ENCODE data around the gene BCL6.
"Not testable (repeated sequence)": the region's sequence is repeated elsewhere in the genome, so short reads cannot be mapped to it uniquely, and the experiment has no call there.

Gene BCL6

GRCh38 chr3:187709155-187709554 lies 36.1 kb downstream of the BCL6 start:
- DNase-seq = no peak

GRCh38 chr3:187708696-187709095 lies 36.6 kb downstream of the BCL6 start:
- DNase-seq = no peak

- DNase-seq = no peak
Observed at GRCh38 chr3:187706971-187707370, 38.3 kb downstream of the BCL6 start.

GRCh38 chr3:187705164-187705563 lies 40.1 kb downstream of the BCL6 start:
- DNase-seq = no peak

DNA sequence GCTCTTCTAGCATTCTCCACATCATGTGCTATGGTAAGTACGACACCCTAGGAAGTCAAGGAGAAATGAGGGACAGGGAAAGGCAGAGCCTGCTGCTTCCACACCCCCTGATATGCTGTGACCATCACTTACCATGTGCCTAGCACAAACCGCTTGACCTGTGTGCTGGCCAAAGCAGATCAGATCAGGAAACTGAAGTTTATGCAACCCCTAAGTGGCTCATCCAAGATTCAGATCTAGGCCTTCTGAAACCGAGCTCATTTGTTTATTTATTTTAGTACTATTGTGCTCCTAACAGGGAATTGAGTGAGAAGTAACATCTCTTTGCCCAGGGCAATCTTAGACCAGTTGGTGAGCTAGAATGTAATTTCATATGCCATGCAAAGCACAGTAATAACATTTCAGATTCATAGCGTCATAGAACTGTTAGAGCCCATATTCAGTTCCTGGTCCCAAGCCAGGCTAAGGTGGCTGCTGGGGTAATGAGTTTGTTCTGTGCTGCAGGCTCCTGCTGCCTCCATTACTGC lies 42.7 kb downstream of the BCL6 start, which contains the start of gene RTP2:
RTP2 (minus strand) TSS at position 51 of the 527 bp plus-strand sequence. CDS start 429 bp downstream, outside the sequence.
- DNase-seq = no peak

DNA sequence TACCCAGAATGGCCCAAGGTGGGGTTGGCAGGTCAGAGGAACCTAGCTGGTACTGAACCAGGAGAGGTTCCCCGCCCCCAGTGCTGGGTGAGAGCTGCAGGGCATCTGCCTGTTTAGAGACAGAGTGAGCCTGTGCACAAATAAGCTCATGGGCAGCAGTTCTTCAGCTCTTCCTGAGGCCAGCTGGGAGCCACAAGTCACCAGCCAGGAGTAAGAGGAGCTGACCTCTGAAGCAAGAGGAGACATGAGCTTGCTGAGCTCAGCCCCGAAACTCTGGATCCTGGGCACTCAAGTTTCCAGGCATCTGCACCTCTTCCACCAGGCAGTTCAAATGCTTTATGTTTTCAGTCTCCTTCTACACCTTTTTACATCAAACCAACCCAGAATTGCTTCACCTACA lies 45.0 kb downstream of the BCL6 start:
- no peak for DNase-seq

DNA sequence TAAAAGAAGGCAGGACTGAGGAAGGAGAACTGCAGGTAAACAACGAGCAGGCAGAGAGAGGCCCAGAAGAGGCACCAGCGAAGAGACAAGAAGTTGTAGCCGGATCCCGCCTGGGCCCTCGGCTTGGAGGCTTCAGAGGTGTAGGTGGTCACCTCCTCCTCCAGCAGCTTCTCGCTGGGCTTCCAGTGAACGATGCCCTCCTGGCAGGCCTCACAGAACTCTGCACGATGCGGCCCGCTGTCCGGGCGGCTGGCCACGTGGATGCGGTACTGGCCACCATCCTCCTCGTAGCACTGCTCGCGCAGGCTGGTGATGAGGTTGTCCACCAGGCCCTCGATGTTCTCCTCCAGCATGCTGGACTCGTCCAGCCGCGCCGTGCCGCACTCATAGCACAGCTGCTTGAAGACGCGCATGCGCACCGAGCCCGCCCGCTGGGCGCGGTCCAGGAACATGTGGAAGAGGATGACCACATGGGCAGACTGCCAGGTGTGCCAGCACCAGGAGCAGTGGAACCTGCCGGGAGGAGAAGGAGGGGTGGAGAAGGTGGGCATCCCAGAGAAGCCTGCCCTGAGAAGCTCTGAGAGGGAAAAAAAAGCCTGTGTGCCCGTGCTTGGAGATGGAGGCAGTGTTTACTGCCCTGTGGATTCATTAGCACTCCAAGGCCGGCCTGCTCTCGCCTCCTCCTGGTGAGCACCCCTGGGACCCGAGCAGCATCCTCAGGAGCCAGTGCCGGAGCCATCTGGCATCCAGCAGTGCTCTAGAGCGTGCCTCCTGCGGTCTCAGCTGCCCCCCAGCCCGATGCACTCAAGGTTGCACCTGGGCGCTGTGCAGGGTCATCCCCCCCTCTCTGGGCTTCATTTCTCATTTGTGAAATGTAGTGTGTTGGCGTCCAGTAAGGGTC lies 46.5 kb downstream of the BCL6 start:
- no peak for DNase-seq

- DNase-seq = no peak
Observed at GRCh38 chr3:187696021-187696420, 49.2 kb downstream of the BCL6 start.

- no peak for DNase-seq
Observed at GRCh38 chr3:187695449-187695848, 49.8 kb downstream of the BCL6 start.

- peak; percentile 50 for DNase-seq
Observed at GRCh38 chr3:187694801-187695200, 50.5 kb downstream of the BCL6 start.

DNA sequence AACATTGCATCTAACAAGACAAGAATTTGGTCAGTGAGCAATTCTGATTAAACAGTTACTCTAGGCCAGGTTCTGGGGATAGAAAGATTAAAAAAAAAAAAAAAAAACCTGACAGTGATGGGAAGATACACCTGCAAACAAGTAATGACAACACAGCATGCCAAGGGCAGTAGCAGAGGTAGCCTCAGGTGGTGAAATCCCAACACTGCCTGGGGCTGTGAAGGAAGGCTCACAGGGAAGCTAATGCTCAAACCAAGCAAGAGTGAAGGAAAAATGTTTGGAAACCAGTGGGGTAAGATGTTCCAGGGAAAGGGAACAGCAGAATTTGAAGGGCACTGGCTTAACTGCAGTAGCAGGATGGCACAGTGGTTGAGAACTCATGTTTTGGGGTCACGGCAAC lies 51.8 kb downstream of the BCL6 start:
- DNase-seq = no peak

DNA sequence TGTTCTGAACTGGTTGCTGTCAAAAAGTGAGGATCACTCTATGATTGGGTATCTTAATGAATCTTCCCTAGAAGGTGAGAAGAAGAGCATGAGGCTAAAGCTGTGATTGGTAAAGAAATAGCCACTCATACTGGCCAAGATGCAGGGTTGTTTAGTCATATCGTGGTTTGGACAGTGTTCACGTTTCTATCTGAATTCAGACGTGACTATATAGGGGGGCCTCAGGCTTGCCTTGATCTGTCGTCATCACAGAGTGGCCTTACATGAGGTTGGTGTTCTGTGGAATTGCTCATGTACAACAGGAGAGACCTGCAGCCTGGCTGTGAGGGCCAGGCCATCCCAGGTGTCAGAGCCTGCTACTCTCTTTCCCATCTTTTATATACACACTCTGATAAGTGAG lies 55.3 kb downstream of the BCL6 start:
- peak; percentile 43 for DNase-seq

DNA sequence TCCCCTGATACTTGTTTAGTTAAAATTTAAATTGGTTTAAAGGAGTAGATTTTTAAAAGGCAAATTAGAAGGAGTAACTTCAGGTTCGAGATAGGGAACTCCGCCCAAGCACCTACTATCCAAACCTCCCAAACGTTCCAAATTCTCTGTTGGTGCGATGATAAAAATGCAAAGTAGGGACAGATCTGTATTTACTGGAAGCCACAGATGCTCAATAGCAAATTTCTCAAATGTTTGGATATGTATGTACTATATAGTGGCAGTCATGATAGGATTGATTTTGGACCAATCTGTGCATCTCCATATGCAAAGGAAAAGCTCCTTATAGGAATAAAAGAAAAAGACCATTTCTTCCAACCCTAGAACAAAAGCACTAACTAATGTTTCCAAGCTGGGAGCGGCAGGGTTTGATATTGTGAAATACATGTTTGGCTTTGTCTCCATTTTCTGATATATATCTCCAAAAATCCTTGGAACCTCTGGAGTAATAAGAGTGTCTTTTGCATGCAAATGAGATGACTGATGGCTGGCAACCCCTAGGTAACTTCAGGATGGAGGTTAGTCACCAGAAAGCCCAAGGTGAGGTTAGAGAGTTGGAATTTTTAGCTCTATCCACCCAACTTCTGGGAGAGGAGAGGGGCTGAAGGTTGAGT lies 58.5 kb downstream of the BCL6 start:
- DNase-seq = no peak

DNA sequence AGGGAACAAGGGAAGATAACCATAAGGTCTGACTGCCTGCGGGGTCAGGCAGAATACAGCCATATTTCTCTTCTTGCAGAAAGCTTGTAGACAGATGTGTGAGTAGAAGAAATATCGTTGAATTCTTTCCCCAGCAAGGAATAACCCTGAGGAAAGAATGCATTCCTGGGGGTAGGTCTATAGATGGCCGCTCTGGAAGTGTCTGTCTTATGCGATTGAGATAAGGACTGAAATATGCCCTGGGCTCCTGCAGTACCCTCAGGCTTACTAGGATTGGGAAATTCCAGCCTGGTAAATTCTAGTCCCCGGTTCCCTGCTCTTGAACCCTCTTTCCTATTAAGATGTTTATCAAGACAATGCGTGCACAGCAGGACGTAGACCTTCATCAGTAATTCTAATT lies 59.3 kb downstream of the BCL6 start:
- DNase-seq = no peak

- DNase-seq = peak; percentile 36
Observed at GRCh38 chr3:187684880-187685279, 60.4 kb downstream of the BCL6 start.

DNA sequence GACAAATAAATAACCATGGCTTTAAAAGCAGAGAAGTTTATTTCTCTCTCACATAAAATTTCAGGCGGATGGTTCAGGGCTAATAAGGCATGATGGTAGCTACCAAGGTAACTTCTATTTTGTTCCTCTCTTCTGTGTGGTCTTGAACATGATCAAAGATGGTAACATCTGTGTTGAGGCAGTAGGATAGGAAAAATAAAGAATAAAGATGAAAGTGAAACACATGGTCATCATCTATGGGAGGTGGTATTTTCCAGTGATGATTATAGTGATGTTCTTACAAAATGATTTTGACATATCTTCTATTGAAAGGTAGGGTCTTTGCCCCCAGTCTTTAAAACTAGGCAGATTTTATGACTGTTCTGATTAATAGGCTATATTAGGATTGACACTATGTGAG lies 60.8 kb downstream of the BCL6 start:
- no peak for DNase-seq

GRCh38 chr3:187681756-187682155 lies 63.5 kb downstream of the BCL6 start:
- not testable (repeated sequence) for DNase-seq

GRCh38 chr3:187679638-187680396 lies 65.5 kb downstream of the BCL6 start:
- DNase-seq = peak; percentile 74

- DNase-seq = peak; percentile 73
Observed at GRCh38 chr3:187678726-187679268, 66.5 kb downstream of the BCL6 start.

DNA sequence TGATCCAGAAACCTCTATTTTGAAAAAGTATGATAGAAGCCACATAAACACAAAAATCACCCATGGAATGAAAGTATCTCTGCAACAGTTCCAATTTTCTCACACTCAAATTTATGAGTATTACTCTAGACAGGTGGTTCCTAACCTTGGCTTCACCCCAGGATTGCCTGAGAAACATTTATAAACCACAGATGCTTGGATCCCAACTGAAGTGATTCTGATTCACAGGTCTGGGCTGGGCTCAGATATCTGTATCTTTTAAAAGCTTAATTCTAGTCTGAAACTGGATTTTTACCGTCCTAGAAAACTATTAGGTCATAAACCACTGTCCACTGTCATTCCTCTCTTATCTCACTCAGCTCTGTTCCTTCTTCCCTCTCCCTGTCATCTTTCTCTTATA lies 67.7 kb downstream of the BCL6 start:
- DNase-seq = no peak

DNA sequence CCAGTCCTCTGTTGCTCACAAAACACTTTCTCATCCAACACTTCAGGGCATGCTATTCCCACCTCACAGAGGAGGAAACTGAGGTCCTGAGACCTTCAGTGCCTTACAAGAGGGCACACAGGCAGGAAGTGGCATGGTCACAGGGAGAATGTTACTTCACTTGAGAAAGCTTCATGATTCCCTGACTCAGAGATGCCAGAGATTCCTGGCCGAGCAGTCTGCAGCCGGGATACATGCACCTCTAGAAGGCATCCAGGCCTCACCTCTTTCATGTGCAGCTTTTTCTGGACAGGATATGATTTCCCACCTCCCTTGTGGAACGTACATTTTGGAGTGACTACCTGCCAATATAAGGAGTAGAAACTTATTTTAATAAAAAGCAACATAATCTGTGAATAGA lies 72.3 kb downstream of the BCL6 start:
- no peak for DNase-seq
